Keratinocyte (primary cell): ENCODE data around the gene MED26. TPM values are rescaled to one million over a fixed set of nuclear protein-coding genes. Genes with fewer than 3 reads are reported as not detected.

Experiments
- DNase-seq: peaks from one replicate; pipeline ENCODE4 v3.0.0-alpha.2; 2011; ENCODE audit warnings: low read depth, missing footprints, low spot score
- FAIRE-seq: peaks from 2 replicates; lab custom pipeline; 2011; peaks lifted over from hg19 to GRCh38; lab: Jason Lieb, UNC
- H2AFZ ChIP-seq: 2 replicates; pipeline ENCODE4 v1.6.0; 2012; ENCODE audit warnings: low read length, control low read depth, inconsistent platforms; ENCODE audit not compliant: control insufficient read depth
- H3K27ac ChIP-seq: 2 replicates; pipeline ENCODE4 v1.5.1; 2011; ENCODE audit warnings: low read length; ENCODE audit not compliant: control insufficient read depth, insufficient read depth
- H3K27me3 ChIP-seq: 3 replicates; pipeline ENCODE4 v1.6.0; 2011; ENCODE audit warnings: low read length; ENCODE audit not compliant: control insufficient read depth, insufficient read depth; ENCODE audit errors: extremely low read depth
- H3K36me3 ChIP-seq, 2 experiments: 2 replicates in 1 of 2; 3 replicates in 1 of 2; pipeline ENCODE4 v1.5.1; 2011; ENCODE audit warnings: low read length in 2 of 2, mild to moderate bottlenecking in 1 of 2; ENCODE audit not compliant: control insufficient read depth in 2 of 2, insufficient read depth in 2 of 2; ENCODE audit errors: extremely low read depth in 1 of 2
- H3K4me1 ChIP-seq: 3 replicates; pipeline ENCODE4 v1.5.1; 2011; ENCODE audit warnings: low read length; ENCODE audit not compliant: control insufficient read depth, insufficient read depth; ENCODE audit errors: extremely low read depth
- H3K4me2 ChIP-seq: 3 replicates; pipeline ENCODE4 v1.6.0; 2011; ENCODE audit warnings: low read depth, low read length; ENCODE audit not compliant: control insufficient read depth, insufficient read depth; ENCODE audit errors: extremely low read depth
- H3K4me3 ChIP-seq, 3 experiments: fragments of 200-600 bp in 1 of 3; sonication (generic) in 1 of 3; 2 replicates in 2 of 3; 3 replicates in 1 of 3; pipeline ENCODE4 v1.5.1; 2011 to 2016; ENCODE audit warnings: low read length in 3 of 3, mild to moderate bottlenecking in 3 of 3, control low read depth in 2 of 3, inconsistent platforms in 1 of 3, low read depth in 1 of 3, mixed read lengths in 1 of 3, mixed run types in 1 of 3, moderate library complexity in 1 of 3; ENCODE audit not compliant: control insufficient read depth in 2 of 3, insufficient read depth in 2 of 3; ENCODE audit errors: extremely low read depth in 1 of 3
- H3K79me2 ChIP-seq: 2 replicates; pipeline ENCODE4 v1.6.0; 2012; ENCODE audit warnings: low read length; ENCODE audit not compliant: control insufficient read depth, insufficient read depth
- H3K9ac ChIP-seq: 3 replicates; pipeline ENCODE4 v1.6.0; 2011; ENCODE audit warnings: low read length; ENCODE audit not compliant: control insufficient read depth, insufficient read depth; ENCODE audit errors: extremely low read depth
- H3K9me1 ChIP-seq: 3 replicates; pipeline ENCODE4 v1.6.0; 2011; ENCODE audit warnings: low read length; ENCODE audit not compliant: control insufficient read depth, insufficient read depth; ENCODE audit errors: extremely low read depth
- H3K9me3 ChIP-seq: 2 replicates; pipeline ENCODE4 v1.5.1; 2012; ENCODE audit warnings: low read depth, low read length; ENCODE audit not compliant: control insufficient read depth
- H4K20me1 ChIP-seq: 3 replicates; pipeline ENCODE4 v1.6.0; 2011; ENCODE audit warnings: low read length; ENCODE audit not compliant: control insufficient read depth, insufficient read depth; ENCODE audit errors: extremely low read depth
- EZH2 ChIP-seq: IDR thresholded peaks from one replicate; pipeline ENCODE4 v1.6.1; 2012; ENCODE audit warnings: inconsistent platforms, mild to moderate bottlenecking, low read length, moderate library complexity
- dilution Hi-C: fragments of 300-500 bp; cut with MboI; formaldehyde crosslinking; loops from one replicate; pipeline ENCODE4 v1.7.0; 2020; ENCODE audit warnings: low sequenced_read_pairs; ENCODE audit not compliant: extremely low pct_ligation_motif_present
- polyA plus RNA-seq, 5 experiments: library from polyadenylated mRNA; depleted of rRNA in 3 of 5; stranded (reverse) in 3 of 5; stranded (forward) in 1 of 5; unstranded in 1 of 5; fragments of >200 nt; gene quantifications; 1 replicate in 1 of 5; 2 replicates in 3 of 5; 3 replicates in 1 of 5; pipeline versions ENCODE4 v1.2.1 to v1.2.3, GENCODE V29; 2011 to 2012; ENCODE audit warnings: missing spikeins in 2 of 5, low read depth in 1 of 5, low replicate concordance in 1 of 5
- TF ChIP-seq, protein P1 (sequence below), 3 experiments: IDR thresholded peaks in 1 of 3; conservative IDR thresholded peaks in 1 of 3; optimal IDR thresholded peaks in 1 of 3; 2 replicates in 2 of 3; 3 replicates in 1 of 3; pipeline versions ENCODE3 to v1.5.1; 2011; ENCODE audit warnings: low read length in 3 of 3, mild to moderate bottlenecking in 3 of 3, moderate library complexity in 2 of 3, control low read depth in 1 of 3, inconsistent platforms in 1 of 3; ENCODE audit not compliant: insufficient read depth in 2 of 3; ENCODE audit errors: extremely low read depth in 1 of 3

MED26 gene
- polyA plus RNA-seq, 1 donor (not counting 4 experiments of a cell fraction or from before 2014, with no cell fraction given): 4.7 TPM

DNA sequence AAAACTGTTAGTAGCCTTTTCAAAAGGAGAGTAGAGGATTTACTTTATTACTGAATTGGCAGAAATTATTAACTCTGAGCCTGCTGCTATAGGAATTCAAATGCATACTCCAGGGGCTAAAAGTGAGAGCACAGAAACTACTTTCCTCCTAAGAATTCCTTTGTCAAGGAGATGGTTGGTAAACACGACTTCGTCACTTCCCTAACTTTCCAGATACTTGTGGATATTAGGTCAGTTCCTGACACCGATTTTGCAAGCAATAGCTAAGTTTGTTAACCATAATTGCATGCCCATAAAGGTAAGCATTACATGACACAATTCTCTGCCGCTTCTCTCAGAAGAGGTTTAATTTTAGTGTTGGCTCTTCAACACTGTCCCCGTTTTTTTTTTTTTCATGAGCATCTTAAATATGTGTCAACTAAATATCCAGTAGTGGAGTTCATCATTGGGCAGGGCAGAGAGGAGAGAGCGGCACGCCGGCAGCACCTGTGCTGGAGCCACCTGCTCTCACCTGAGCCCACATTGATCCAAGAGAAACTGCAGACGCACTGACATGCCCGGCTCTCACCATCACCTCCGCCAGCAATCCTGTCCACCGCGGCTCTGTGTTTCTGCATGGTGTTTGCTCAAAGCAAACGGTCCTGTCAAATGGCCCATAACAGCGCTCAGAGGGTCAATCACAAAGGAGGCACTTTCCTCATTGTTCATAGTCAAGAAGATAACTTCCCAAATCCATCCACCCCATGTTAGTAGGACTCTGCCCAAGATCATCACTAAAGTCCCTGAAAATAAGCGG is 2.6 kb downstream of the MED26 start:
- TF ChIP-seq, protein P1, sequence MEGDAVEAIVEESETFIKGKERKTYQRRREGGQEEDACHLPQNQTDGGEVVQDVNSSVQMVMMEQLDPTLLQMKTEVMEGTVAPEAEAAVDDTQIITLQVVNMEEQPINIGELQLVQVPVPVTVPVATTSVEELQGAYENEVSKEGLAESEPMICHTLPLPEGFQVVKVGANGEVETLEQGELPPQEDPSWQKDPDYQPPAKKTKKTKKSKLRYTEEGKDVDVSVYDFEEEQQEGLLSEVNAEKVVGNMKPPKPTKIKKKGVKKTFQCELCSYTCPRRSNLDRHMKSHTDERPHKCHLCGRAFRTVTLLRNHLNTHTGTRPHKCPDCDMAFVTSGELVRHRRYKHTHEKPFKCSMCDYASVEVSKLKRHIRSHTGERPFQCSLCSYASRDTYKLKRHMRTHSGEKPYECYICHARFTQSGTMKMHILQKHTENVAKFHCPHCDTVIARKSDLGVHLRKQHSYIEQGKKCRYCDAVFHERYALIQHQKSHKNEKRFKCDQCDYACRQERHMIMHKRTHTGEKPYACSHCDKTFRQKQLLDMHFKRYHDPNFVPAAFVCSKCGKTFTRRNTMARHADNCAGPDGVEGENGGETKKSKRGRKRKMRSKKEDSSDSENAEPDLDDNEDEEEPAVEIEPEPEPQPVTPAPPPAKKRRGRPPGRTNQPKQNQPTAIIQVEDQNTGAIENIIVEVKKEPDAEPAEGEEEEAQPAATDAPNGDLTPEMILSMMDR (optimal IDR thresholded peaks at IDR 0.05 in 1 of 3, IDR thresholded peaks at IDR 0.05 in 1 of 3, conservative IDR thresholded peaks at IDR 0.05 in 1 of 3; ENCODE audit: extremely low read depth in 1 of 3, insufficient read depth in 2 of 3, low read length in 3 of 3): no peak
- TF ChIP-seq EZH2: no peak

DNA sequence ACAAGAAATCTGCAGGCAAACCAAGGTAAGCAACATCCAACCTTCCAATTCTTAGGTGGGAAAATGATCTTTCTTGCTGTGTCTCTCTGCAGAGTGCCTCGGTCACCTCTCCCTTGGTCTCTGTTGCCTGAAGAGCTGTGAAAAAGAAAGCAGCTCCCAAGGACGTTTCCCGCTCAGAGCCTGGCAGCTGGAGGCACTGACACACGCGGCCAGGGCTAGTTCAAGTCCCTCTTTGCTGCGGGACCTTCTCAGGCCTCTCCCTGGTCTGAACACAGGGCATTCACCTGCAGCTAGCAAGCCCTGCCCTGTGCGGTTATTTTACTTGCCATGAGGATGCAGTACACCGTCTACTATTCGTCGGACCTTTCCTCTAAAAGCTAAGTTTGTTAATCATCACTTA is 3.8 kb downstream of the MED26 start:
- no peak overlapping the region for H3K4me3 ChIP-seq
- peaks cover 17 to 25% of the 10 kb centered on the region in 2 experiments for H3K36me3 ChIP-seq
- no peaks in the 10 kb centered on the region for H3K9me3 ChIP-seq
- H3K4me2 ChIP-seq: no peak overlapping the region
- peaks cover 35% of the 10 kb centered on the region for H4K20me1 ChIP-seq
- peaks cover 85% of the 10 kb centered on the region for H3K79me2 ChIP-seq
- no peak overlapping the region for H2AFZ ChIP-seq
- no peak overlapping the region for H3K27ac ChIP-seq
- DNase-seq (no peak), FAIRE-seq (no peak)
- no peak for TF ChIP-seq EZH2
- TF ChIP-seq, protein P1 (optimal IDR thresholded peaks at IDR 0.05 in 1 of 3, IDR thresholded peaks at IDR 0.05 in 1 of 3, conservative IDR thresholded peaks at IDR 0.05 in 1 of 3; ENCODE audit: extremely low read depth in 1 of 3, insufficient read depth in 2 of 3, low read length in 3 of 3): no peak
- H3K9me1 ChIP-seq: peaks cover 6% of the 10 kb centered on the region
- no peaks in the 10 kb centered on the region for H3K27me3 ChIP-seq
- peaks cover 14% of the 10 kb centered on the region for H3K4me1 ChIP-seq
- dilution Hi-C loops: no loop called here
- H3K9ac ChIP-seq: no peak overlapping the region

More for the DNA sequence above, 2.6 kb downstream of the MED26 start:
- H3K9me3 ChIP-seq: no peaks in the 10 kb centered on the region
- no peak overlapping the region for H2AFZ ChIP-seq
- no peak overlapping the region for H3K27ac ChIP-seq
- peaks cover 17% of the 10 kb centered on the region for H3K4me1 ChIP-seq
- FAIRE-seq: no peak
- H3K79me2 ChIP-seq: peaks cover 74% of the 10 kb centered on the region
- dilution Hi-C loops: no loop called here
- H3K27me3 ChIP-seq: no peaks in the 10 kb centered on the region
- DNase-seq: no peak
- H3K9ac ChIP-seq: no peak overlapping the region
- H3K36me3 ChIP-seq: peaks cover 17 to 23% of the 10 kb centered on the region in 2 experiments
- no peak overlapping the region for H3K4me2 ChIP-seq
- peaks cover 6% of the 10 kb centered on the region for H3K9me1 ChIP-seq
- no peak overlapping the region for H3K4me3 ChIP-seq
- H4K20me1 ChIP-seq: peaks cover 29% of the 10 kb centered on the region
